Activated CD8-positive, alpha-beta memory T cell treated with anti-CD3 and anti-CD28 coated beads for 48 hours (primary cell): ENCODE results near the gene SLAMF9.
"Not testable (repeated sequence)": the region's sequence is repeated elsewhere in the genome, so short reads cannot be mapped to it uniquely, and the experiment has no call there.

Source experiments
- DNase-seq, 3 experiments: peaks; one replicate each; pipeline ENCODE4 v3.0.0-alpha.2; 2020; ENCODE audit warnings: low read depth in 2 of 3, low spot score in 2 of 3

The SLAMF9 gene

GRCh38 chr1:159921700-159922504, 32.1 kb downstream of the SLAMF9 start:
- DNase-seq: peak in 1 of 3 experiments; percentile 17

GRCh38 chr1:159921251-159921650, 32.8 kb downstream of the SLAMF9 start:
- DNase-seq: no peak

GRCh38 chr1:159920651-159921050, 33.4 kb downstream of the SLAMF9 start:
- DNase-seq: no peak

GRCh38 chr1:159920202-159920601, 33.8 kb downstream of the SLAMF9 start:
- DNase-seq: no peak

GRCh38 chr1:159919236-159919865, 34.7 kb downstream of the SLAMF9 start:
- DNase-seq: no peak

- DNase-seq: no peak
These were observed 35.5 kb downstream of the SLAMF9 start for GRCh38 chr1:159918352-159919200.

- DNase-seq: no peak
These were observed 36.3 kb downstream of the SLAMF9 start for GRCh38 chr1:159917533-159918351.

- no peak for DNase-seq
These were observed 37.6 kb downstream of the SLAMF9 start for GRCh38 chr1:159916242-159917051.

GRCh38 chr1:159915571-159916241, 38.3 kb downstream of the SLAMF9 start:
- DNase-seq: no peak

GRCh38 chr1:159914252-159915018, 39.6 kb downstream of the SLAMF9 start:
- DNase-seq: no peak

- DNase-seq: no peak
These were observed 40.4 kb downstream of the SLAMF9 start for GRCh38 chr1:159913451-159914192.

- DNase-seq: no peak
These were observed 42.5 kb downstream of the SLAMF9 start for GRCh38 chr1:159911326-159912070.

- DNase-seq: no peak
These were observed 45.8 kb downstream of the SLAMF9 start for GRCh38 chr1:159908031-159908940.

- no peak for DNase-seq
These were observed 47.1 kb downstream of the SLAMF9 start for GRCh38 chr1:159906960-159907359.

GRCh38 chr1:159904036-159904435, 50.0 kb downstream of the SLAMF9 start:
- DNase-seq: not testable (repeated sequence)

- no peak for DNase-seq
These were observed 51.5 kb downstream of the SLAMF9 start for GRCh38 chr1:159902541-159902940.
